GM12878 (cell line): ENCODE data around the gene FANCE. TPM values are rescaled to one million over a fixed set of nuclear protein-coding genes. Genes with fewer than 3 reads are reported as not detected.

Source experiments
- ATAC-seq: fragments of 200-7000 bp; cut with Tn5 transposase; 3 replicates; pipeline ENCODE4 v1.9.1; 2020; ENCODE audit warnings: mild to moderate bottlenecking, moderate library complexity
- BruUV-seq: library from RNA; stranded (reverse); fragments of 400-500 nt; replicated peaks from 2 replicates; lab custom pipeline; 2021; lab: Mats Ljungman, UMichigan
- CTCF ChIA-PET: fragments of 300-600 bp; sonication (Branson Sonifier 250); formaldehyde crosslinking; extraction: SDS; loops from one replicate; lab custom pipeline; 2021; ENCODE audit warnings: inconsistent platforms; lab: Yijun Ruan, JAX
- POLR2A ChIA-PET: fragments of 350-600 bp; formaldehyde crosslinking; extraction: SDS; loops from one replicate; lab custom pipeline; 2021; ENCODE audit warnings: inconsistent platforms; lab: Charles Lee
- RAD21 ChIA-PET: fragments of 300-600 bp; sonication (Branson Sonifier 250); formaldehyde crosslinking; loops from one replicate; lab custom pipeline; 2023; ENCODE audit warnings: antibody characterized with exemption; ENCODE audit not compliant: unreplicated experiment; lab: Charles Lee
- SMC1A ChIA-PET: fragments of 300-600 bp; sonication (Branson Sonifier 250); formaldehyde crosslinking; loops from one replicate; lab custom pipeline; 2023; ENCODE audit not compliant: unreplicated experiment, uncharacterized antibody; lab: Charles Lee
- DNase-seq: peaks from one replicate; pipeline ENCODE4 v3.0.0-alpha.2; 2011; ENCODE audit warnings: low read depth, low spot score
- FAIRE-seq: peaks from 3 replicates; lab custom pipeline; 2011; peaks lifted over from hg19 to GRCh38; lab: Jason Lieb, UNC
- H2AFZ ChIP-seq: 2 replicates; pipeline ENCODE4 v1.6.0; 2011; ENCODE audit warnings: low read depth, low read length, control low read depth; ENCODE audit not compliant: control insufficient read depth
- H3K27ac ChIP-seq: 2 replicates; pipeline ENCODE4 v1.5.1; 2011; ENCODE audit warnings: control low read depth; ENCODE audit not compliant: control insufficient read depth, insufficient read depth
- H3K27me3 ChIP-seq, 2 experiments: replicated peaks in 1 of 2; 2 replicates each; pipeline versions ENCODE4 v1.6.0 to v1.6.1; 2011; ENCODE audit warnings: low read length in 1 of 2; ENCODE audit not compliant: control insufficient read depth in 2 of 2, insufficient read depth in 2 of 2
- H3K36me3 ChIP-seq, 2 experiments: 2 replicates each; pipeline ENCODE4 v1.5.1; 2011; ENCODE audit warnings: low read length in 1 of 2; ENCODE audit not compliant: control insufficient read depth in 2 of 2, insufficient read depth in 2 of 2
- H3K4me1 ChIP-seq: 2 replicates; pipeline ENCODE4 v1.6.1; 2011; ENCODE audit warnings: mild to moderate bottlenecking, low read length, moderate library complexity, mixed read lengths; ENCODE audit not compliant: control insufficient read depth, insufficient read depth
- H3K4me2 ChIP-seq: 2 replicates; pipeline ENCODE4 v1.6.0; 2011; ENCODE audit warnings: control low read depth; ENCODE audit not compliant: control insufficient read depth, insufficient read depth
- H3K4me3 ChIP-seq: fragments of 200-600 bp; sonication (generic); 2 replicates; pipeline ENCODE4 v1.5.1; 2016
- H3K79me2 ChIP-seq: 2 replicates; pipeline ENCODE4 v1.6.0; 2011; ENCODE audit warnings: low read length; ENCODE audit not compliant: control insufficient read depth, insufficient read depth
- H3K9ac ChIP-seq: 2 replicates; pipeline ENCODE4 v1.8.0; 2011; ENCODE audit warnings: low read length, control low read depth, mixed read lengths; ENCODE audit not compliant: control insufficient read depth, insufficient read depth
- H3K9me3 ChIP-seq: replicated peaks from 3 replicates; pipeline ENCODE4 v1.5.1; 2011; ENCODE audit warnings: mild to moderate bottlenecking, low read length; ENCODE audit not compliant: control insufficient read depth, insufficient read depth
- H4K20me1 ChIP-seq: 2 replicates; pipeline ENCODE4 v1.6.0; 2011; ENCODE audit not compliant: control insufficient read depth, insufficient read depth
- CREM ChIP-seq: IDR thresholded peaks from 2 replicates; pipeline ENCODE4 v1.6.1; 2014; ENCODE audit warnings: antibody characterized with exemption, low read depth
- HDAC2 ChIP-seq: fragments of 200-600 bp; sonication (generic); IDR thresholded peaks from 2 replicates; pipeline ENCODE4 v1.6.1; 2017
- KAT2A ChIP-seq: conservative IDR thresholded peaks from 2 replicates; pipeline ENCODE4 v1.6.1; 2011; ENCODE audit warnings: low read depth, low read length; ENCODE audit not compliant: control insufficient read depth
- MYB ChIP-seq: fragments of 150-350 bp; IDR thresholded peaks from 2 replicates; pipeline ENCODE4 v1.6.1; 2014; ENCODE audit warnings: mild to moderate bottlenecking, low read depth, low read length, borderline replicate concordance
- MYC ChIP-seq: IDR thresholded peaks from 2 replicates; pipeline ENCODE4 v1.6.1; 2011; ENCODE audit warnings: mild to moderate bottlenecking, low read length, moderate library complexity, inconsistent platforms; ENCODE audit not compliant: insufficient read depth, insufficient replicate concordance, insufficient read length, severe bottlenecking
- PBX3 ChIP-seq: IDR thresholded peaks from 2 replicates; pipeline ENCODE4 v1.6.1; 2011; ENCODE audit warnings: mild to moderate bottlenecking, low read depth, low read length, moderate library complexity; ENCODE audit not compliant: insufficient replicate concordance
- ZNF207 ChIP-seq: fragments of 450-650 bp; IDR thresholded peaks from 2 replicates; pipeline ENCODE4 v1.6.1; 2014; ENCODE audit warnings: antibody characterized with exemption, mild to moderate bottlenecking, borderline replicate concordance
- WGBS: methylation state at CpG from one replicate; pipeline ENCODE4 v1.1.6; 2016; ENCODE audit warnings: low lambda C conversion rate; ENCODE audit not compliant: insufficient replicate concordance, insufficient coverage; ENCODE audit errors: missing lambda C conversion rate; 5-methylcytosine and 5-hydroxymethylcytosine counted together
- in situ Hi-C: fragments of 300-500 bp; cut with MboI; formaldehyde crosslinking; loops from 9 replicates; pipeline ENCODE4 v1.14.3; 2018; ENCODE audit warnings: mixed read lengths
- intact Hi-C: fragments of 100-400 bp; cut with micrococcal nuclease; formaldehyde crosslinking; loops from one replicate; pipeline ENCODE4 v1.14.2; 2022; ENCODE audit not compliant: unreplicated experiment
- polyA plus RNA-seq, 11 experiments: library from polyadenylated mRNA; depleted of rRNA in 4 of 11; unstranded in 6 of 11; stranded (reverse) in 5 of 11; fragments of >200 nt; fragmentation: Nextera tagmentation in 4 of 11; fragmentation: Illumina TruSeq in 1 of 11; extraction: Ambion mirVana in 4 of 11; extraction: Trizol in 1 of 11; gene quantifications; 1 replicate in 1 of 11; 2 replicates in 10 of 11; pipeline versions ENCODE4 v1.2.1 to v1.2.3, GENCODE V29; 2011 to 2016; ENCODE audit warnings: inconsistent platforms in 2 of 11, missing spikeins in 2 of 11, low read depth in 1 of 11
- total RNA-seq, 4 experiments: library from RNA; depleted of rRNA in 3 of 4; stranded (reverse); fragments of >200 nt in 3 of 4; fragmentation: Illumina TruSeq in 1 of 4; extraction: Trizol in 1 of 4; gene quantifications; 2 replicates each; pipeline versions ENCODE4 v1.2.1 to v1.2.3, GENCODE V29; 2013 to 2021

Gene FANCE
- total and polyA plus RNA-seq, 10 of the 15 experiments (the other 5 are each of a cell fraction or from before 2014, with no cell fraction given) = 3.0 to 13.3 (median 8.1) TPM

GRCh38 chr6:35496036-35496840 is 44.1 kb downstream of the FANCE start:
- Histone ChIP-seq H4K20me1 (no peaks in the 10 kb centered on the region), H3K4me3 (peak overlapping the region; percentile 57; the same call in 1 of the 2 replicates), H3K27me3 (peaks cover 0 to 16% of the 10 kb centered on the region in 2 experiments), H3K36me3 (no peaks in the 10 kb centered on the region), H3K4me1 (peaks cover 8% of the 10 kb centered on the region), H3K9me3 (no peaks in the 10 kb centered on the region), H3K9ac (no peak overlapping the region), H3K4me2 (0 out of 2 replicates have a peak overlapping the region, but pooled peaks have one; percentile 42), H2AFZ (no peak overlapping the region), H3K79me2 (no peaks in the 10 kb centered on the region), H3K27ac (no peak overlapping the region)
- RAD21 ChIA-PET = interaction anchor here (0.6 kb wide), 1 partner anchor 171 kb away, joined by 3 read pairs; no protein-coding TSS in a partner anchor
- CTCF ChIA-PET = no interaction called here
- intact Hi-C loops = no loop called here
- in situ Hi-C loops = no loop called here
- ATAC-seq = no peak
- no peak for TF ChIP-seq KAT2A
- TF ChIP-seq ZNF207 = no peak
- no peak for TF ChIP-seq MYC
- TF ChIP-seq PBX3 = no peak
- no peak for TF ChIP-seq MYB
- TF ChIP-seq CREM = no peak
- TF ChIP-seq HDAC2 = no peak
- SMC1A ChIA-PET = no interaction called here
- POLR2A ChIA-PET = no interaction called here
- no peak for FAIRE-seq
- WGBS = 71% methylated on average over 16 of the region's 63 CpGs
- no peak for DNase-seq
- no TSS peak for BruUV-seq
